NT2/D1 (cell line): ENCODE measurements around the gene KRTAP16-1.

Source experiments
- DNase-seq: peaks from one replicate; pipeline ENCODE4 v3.0.0-alpha.2; 2011; ENCODE audit warnings: low read depth, low spot score
- H3K27me3 ChIP-seq: 2 replicates; pipeline ENCODE4 v1.6.0; 2011; ENCODE audit warnings: mild to moderate bottlenecking; ENCODE audit not compliant: insufficient read length, insufficient read depth
- H3K36me3 ChIP-seq: 2 replicates; pipeline ENCODE4 v1.6.1; 2011; ENCODE audit warnings: mild to moderate bottlenecking, low read length, mixed read lengths; ENCODE audit not compliant: insufficient read depth, insufficient read length
- H3K4me1 ChIP-seq: 2 replicates; pipeline ENCODE4 v1.5.1; 2011; ENCODE audit not compliant: insufficient read depth, insufficient read length
- H3K4me3 ChIP-seq: 2 replicates; pipeline ENCODE4 v1.5.1; 2011; ENCODE audit warnings: low read depth; ENCODE audit not compliant: insufficient read length
- H3K9ac ChIP-seq: 2 replicates; pipeline ENCODE4 v1.6.0; 2011; ENCODE audit warnings: low read depth; ENCODE audit not compliant: insufficient read length
- H3K9me3 ChIP-seq: 2 replicates; pipeline ENCODE4 v1.5.1; 2011; ENCODE audit warnings: mild to moderate bottlenecking, low read length; ENCODE audit not compliant: insufficient read depth
- SUZ12 ChIP-seq: IDR thresholded peaks from 2 replicates; pipeline ENCODE4 v1.6.1; 2011; ENCODE audit not compliant: insufficient read length, insufficient read depth; ENCODE audit errors: extremely low read depth
- YY1 ChIP-seq: IDR thresholded peaks from 2 replicates; pipeline ENCODE4 v1.6.1; 2011; ENCODE audit not compliant: insufficient read length, insufficient read depth
- ZNF274 ChIP-seq: IDR thresholded peaks from 2 replicates; pipeline ENCODE4 v1.6.1; 2011; ENCODE audit warnings: mild to moderate bottlenecking, low read depth, low read length

KRTAP16-1 gene

DNA sequence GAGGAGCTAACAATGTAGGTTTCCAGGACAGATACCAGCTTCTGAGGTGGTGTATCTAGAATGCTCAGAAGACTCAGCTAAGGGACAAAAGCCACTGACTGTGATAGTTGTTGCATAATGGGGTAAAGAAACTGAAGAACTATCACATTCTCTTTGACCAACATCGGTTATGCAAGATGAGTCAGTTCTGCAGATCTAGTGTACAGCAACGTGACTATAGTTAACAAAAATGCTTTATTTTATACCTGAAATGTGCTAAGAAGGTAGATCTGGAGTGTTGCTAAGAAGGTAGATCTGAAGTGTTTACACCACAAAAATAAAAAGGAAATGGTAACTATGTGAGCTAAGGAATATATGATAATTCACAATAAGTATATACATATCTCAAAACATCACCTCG is 41.4 kb downstream of the KRTAP16-1 start:
- no peaks in the 10 kb centered on the region for H3K9me3 ChIP-seq
- no peak for TF ChIP-seq YY1
- no peak for TF ChIP-seq ZNF274
- TF ChIP-seq SUZ12: no peak
- H3K9ac ChIP-seq: no peak overlapping the region
- H3K27me3 ChIP-seq: peaks cover 8% of the 10 kb centered on the region
- H3K4me3 ChIP-seq: no peak overlapping the region
- no peak for DNase-seq
- no peaks in the 10 kb centered on the region for H3K36me3 ChIP-seq
- no peaks in the 10 kb centered on the region for H3K4me1 ChIP-seq

- no peak for TF ChIP-seq YY1
- no peaks in the 10 kb centered on the region for H3K9me3 ChIP-seq
- no peak for DNase-seq
- H3K36me3 ChIP-seq: no peaks in the 10 kb centered on the region
- peaks cover 6% of the 10 kb centered on the region for H3K27me3 ChIP-seq
- no peak within 1 kb of the TSS for H3K4me3 ChIP-seq
- no peaks in the 10 kb centered on the region for H3K4me1 ChIP-seq
- H3K9ac ChIP-seq: no peak within 1 kb of the TSS
Observed at GRCh38 chr17:41265078-41265477, 44.0 kb downstream of the KRTAP16-1 start, which contains the start of gene KRTAP9-6. Gene KRTAP9-6, plus strand, starts transcription at chr17:41265378. Its CDS starts 0 bp downstream, at chr17:41265378.

DNA sequence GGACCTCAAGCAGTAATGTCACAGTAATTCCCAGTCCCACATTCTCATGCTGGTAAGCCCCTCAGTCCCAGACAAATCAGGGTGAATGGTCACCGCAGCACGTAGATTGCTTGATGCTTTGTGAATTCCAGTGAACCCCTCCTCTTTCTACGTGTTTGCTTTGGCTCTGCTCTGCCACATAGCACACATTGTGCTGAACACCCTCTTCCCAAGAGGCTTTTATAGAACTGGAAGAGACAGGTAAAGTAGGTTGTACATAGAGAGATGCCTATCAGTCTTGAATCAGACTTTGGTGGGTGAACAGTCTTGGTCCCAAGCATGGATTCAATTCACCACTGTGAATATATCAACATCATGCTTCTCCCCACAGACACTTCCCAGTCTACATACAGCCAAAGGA is 44.5 kb downstream of the KRTAP16-1 start:
- H3K27me3 ChIP-seq: peaks cover 6% of the 10 kb centered on the region
- H3K4me1 ChIP-seq: no peaks in the 10 kb centered on the region
- TF ChIP-seq ZNF274 (no peak), YY1 (no peak), SUZ12 (no peak)

DNA sequence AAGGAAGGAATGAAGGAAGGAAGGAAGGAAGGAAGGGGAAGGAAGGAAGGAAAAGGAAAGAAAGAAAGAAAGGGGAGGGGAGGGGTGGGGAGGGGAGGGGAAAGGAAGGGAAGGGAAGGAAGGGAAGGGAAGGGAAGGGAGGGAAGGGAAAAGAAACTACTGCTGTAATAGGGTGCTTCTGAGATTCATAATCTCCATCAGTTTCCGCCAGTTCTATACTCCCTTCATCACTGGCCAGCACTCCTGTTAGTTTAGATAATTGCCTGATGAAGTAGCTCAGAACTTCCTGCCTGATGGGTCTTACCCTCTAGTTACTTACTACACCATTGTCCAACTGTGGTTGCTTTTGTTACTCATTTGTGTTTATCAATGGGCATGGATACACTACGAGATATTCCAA is 45.9 kb downstream of the KRTAP16-1 start:
- Histone ChIP-seq H3K27me3 (peaks cover 6% of the 10 kb centered on the region), H3K4me3 (no peak overlapping the region), H3K36me3 (no peaks in the 10 kb centered on the region), H3K4me1 (no peaks in the 10 kb centered on the region), H3K9me3 (no peaks in the 10 kb centered on the region), H3K9ac (no peak overlapping the region)
- no peak for TF ChIP-seq YY1
- TF ChIP-seq SUZ12: no peak
- no peak for TF ChIP-seq ZNF274
- DNase-seq: no peak

More for the DNA sequence above, 44.5 kb downstream of the KRTAP16-1 start:
- Histone ChIP-seq H3K4me3 (no peak overlapping the region), H3K9me3 (no peaks in the 10 kb centered on the region), H3K36me3 (no peaks in the 10 kb centered on the region), H3K9ac (no peak overlapping the region)
- DNase-seq: no peak

- Histone ChIP-seq H3K27me3 (peaks cover 2% of the 10 kb centered on the region), H3K9me3 (no peaks in the 10 kb centered on the region), H3K9ac (no peak overlapping the region), H3K36me3 (no peaks in the 10 kb centered on the region), H3K4me1 (no peaks in the 10 kb centered on the region), H3K4me3 (no peak overlapping the region)
- DNase-seq: no peak
- TF ChIP-seq ZNF274 (no peak), YY1 (no peak), SUZ12 (no peak)
Observed at GRCh38 chr17:41258406-41258805, 50.7 kb downstream of the KRTAP16-1 start.
